Stomach smooth muscle (tissue), 2 donors: ENCODE data around the gene JAK3.

Source experiments
- H3K27ac ChIP-seq: one replicate; pipeline ENCODE4 v1.7.0; 2013; ENCODE audit warnings: mild to moderate bottlenecking, low read length, inconsistent platforms
- H3K27me3 ChIP-seq, 2 donors: one replicate each; pipeline ENCODE4 v1.7.0; 2013; ENCODE audit warnings: low read length in 2 of 2; ENCODE audit not compliant: insufficient read depth in 2 of 2, control insufficient read depth in 1 of 2
- H3K36me3 ChIP-seq, 2 donors: one replicate each; pipeline ENCODE4 v1.7.0; 2013; ENCODE audit warnings: low read length in 2 of 2; ENCODE audit not compliant: control insufficient read depth in 2 of 2, insufficient read depth in 2 of 2
- H3K4me1 ChIP-seq: one replicate; pipeline ENCODE4 v1.7.0; 2013; ENCODE audit warnings: low read length; ENCODE audit not compliant: control insufficient read depth, insufficient read depth
- H3K4me3 ChIP-seq, 2 donors: one replicate each; pipeline ENCODE4 v1.7.0; 2013; ENCODE audit warnings: low read length in 2 of 2
- H3K9ac ChIP-seq, 2 donors: one replicate each; pipeline ENCODE4 v1.7.0; 2013; ENCODE audit warnings: low read length in 2 of 2, mild to moderate bottlenecking in 1 of 2
- H3K9me3 ChIP-seq, 2 donors: one replicate each; pipeline ENCODE4 v1.7.0; 2013; ENCODE audit warnings: low read length in 2 of 2; ENCODE audit not compliant: control insufficient read depth in 2 of 2
- donor health status: healthy.
- donor health status: Pancreatic carcinoma.

The JAK3 gene

GRCh38 chr19:17865364-17866311 is 17.9 kb upstream of the JAK3 start:
- Histone ChIP-seq H3K36me3 (peaks cover 33 to 40% of the 10 kb centered on the region in 2 donors), H3K9me3 (no peaks in the 10 kb centered on the region), H3K27me3 (peaks cover 0 to 7% of the 10 kb centered on the region in 2 donors), H3K4me3 (no peak overlapping the region), H3K27ac (no peak overlapping the region), H3K4me1 (peaks cover 15% of the 10 kb centered on the region), H3K9ac (no peak overlapping the region)

- Histone ChIP-seq H3K4me1 (peaks cover 20% of the 10 kb centered on the region), H3K36me3 (peaks cover 33 to 40% of the 10 kb centered on the region in 2 donors), H3K27me3 (no peaks in the 10 kb centered on the region), H3K27ac (no peak overlapping the region), H3K9me3 (no peaks in the 10 kb centered on the region), H3K4me3 (no peak overlapping the region), H3K9ac (no peak overlapping the region)
These were observed 15.9 kb upstream of the JAK3 start for GRCh38 chr19:17863520-17864182.

GRCh38 chr19:17862711-17863519 is 15.1 kb upstream of the JAK3 start:
- H3K36me3 ChIP-seq, result peaks cover 33 to 40% of the 10 kb centered on the region in 2 donors
- H3K4me3 ChIP-seq, result no peak overlapping the region
- H3K9ac ChIP-seq, result no peak overlapping the region
- H3K27me3 ChIP-seq, result no peaks in the 10 kb centered on the region
- H3K9me3 ChIP-seq, result no peaks in the 10 kb centered on the region
- H3K4me1 ChIP-seq, result peaks cover 20% of the 10 kb centered on the region
- no peak overlapping the region for H3K27ac ChIP-seq

- H3K4me3 ChIP-seq, result peak overlapping the region in 1 of 2 donors; percentile 100
- no peak overlapping the region for H3K27ac ChIP-seq
- H3K27me3 ChIP-seq, result no peaks in the 10 kb centered on the region
- peak overlapping the region; percentile 47 to 100 for H3K9ac ChIP-seq
- peaks cover 20% of the 10 kb centered on the region for H3K4me1 ChIP-seq
- no peaks in the 10 kb centered on the region for H3K9me3 ChIP-seq
- H3K36me3 ChIP-seq, result peaks cover 33 to 40% of the 10 kb centered on the region in 2 donors
These were observed 14.0 kb upstream of the JAK3 start for GRCh38 chr19:17861542-17862402.

GRCh38 chr19:17860993-17861360 is 13.2 kb upstream of the JAK3 start:
- peaks cover 33 to 36% of the 10 kb centered on the region in 2 donors for H3K36me3 ChIP-seq
- peaks cover 20% of the 10 kb centered on the region for H3K4me1 ChIP-seq
- H3K27me3 ChIP-seq, result no peaks in the 10 kb centered on the region
- no peaks in the 10 kb centered on the region for H3K9me3 ChIP-seq
- peak overlapping the region; percentile 94 to 100 for H3K9ac ChIP-seq
- peak overlapping the region; percentile 100 for H3K4me3 ChIP-seq
- peak overlapping the region; percentile 77 for H3K27ac ChIP-seq

GRCh38 chr19:17860331-17860992 is 12.7 kb upstream of the JAK3 start:
- peak overlapping the region; percentile 100 for H3K4me3 ChIP-seq
- H3K27me3 ChIP-seq, result no peaks in the 10 kb centered on the region
- peaks cover 21% of the 10 kb centered on the region for H3K4me1 ChIP-seq
- peak overlapping the region; percentile 94 to 100 for H3K9ac ChIP-seq
- H3K36me3 ChIP-seq, result peaks cover 29 to 32% of the 10 kb centered on the region in 2 donors
- H3K27ac ChIP-seq, result peak overlapping the region; percentile 77
- no peaks in the 10 kb centered on the region for H3K9me3 ChIP-seq

- H3K4me3 ChIP-seq, result peak within 1 kb of the TSS; percentile 100
- peak within 1 kb of the TSS; percentile 77 for H3K27ac ChIP-seq
- H3K9ac ChIP-seq, result peak within 1 kb of the TSS; percentile 94 to 100
- no peaks in the 10 kb centered on the region for H3K27me3 ChIP-seq
- peaks cover 28 to 29% of the 10 kb centered on the region in 2 donors for H3K36me3 ChIP-seq
- no peaks in the 10 kb centered on the region for H3K9me3 ChIP-seq
- H3K4me1 ChIP-seq, result peaks cover 24% of the 10 kb centered on the region
These were observed 11.9 kb upstream of the JAK3 start, which contains the start of gene RPL18A for GRCh38 chr19:17859533-17860330. Gene RPL18A, plus strand, starts transcription at chr19:17859910. Its CDS starts 47 bp downstream, at chr19:17859957.

- Histone ChIP-seq H3K4me3 (no peak overlapping the region), H3K9ac (no peak overlapping the region), H3K27ac (no peak overlapping the region), H3K36me3 (no peaks in the 10 kb centered on the region), H3K27me3 (no peaks in the 10 kb centered on the region), H3K4me1 (peaks cover 8% of the 10 kb centered on the region), H3K9me3 (no peaks in the 10 kb centered on the region)
These were observed 7.7 kb upstream of the JAK3 start for GRCh38 chr19:17855280-17856152.
